ENCODE data around the gene AKNAD1. TPM values are rescaled to one million over a fixed set of nuclear protein-coding genes. Genes with fewer than 3 reads are reported as not detected.

AKNAD1 gene, protein sequence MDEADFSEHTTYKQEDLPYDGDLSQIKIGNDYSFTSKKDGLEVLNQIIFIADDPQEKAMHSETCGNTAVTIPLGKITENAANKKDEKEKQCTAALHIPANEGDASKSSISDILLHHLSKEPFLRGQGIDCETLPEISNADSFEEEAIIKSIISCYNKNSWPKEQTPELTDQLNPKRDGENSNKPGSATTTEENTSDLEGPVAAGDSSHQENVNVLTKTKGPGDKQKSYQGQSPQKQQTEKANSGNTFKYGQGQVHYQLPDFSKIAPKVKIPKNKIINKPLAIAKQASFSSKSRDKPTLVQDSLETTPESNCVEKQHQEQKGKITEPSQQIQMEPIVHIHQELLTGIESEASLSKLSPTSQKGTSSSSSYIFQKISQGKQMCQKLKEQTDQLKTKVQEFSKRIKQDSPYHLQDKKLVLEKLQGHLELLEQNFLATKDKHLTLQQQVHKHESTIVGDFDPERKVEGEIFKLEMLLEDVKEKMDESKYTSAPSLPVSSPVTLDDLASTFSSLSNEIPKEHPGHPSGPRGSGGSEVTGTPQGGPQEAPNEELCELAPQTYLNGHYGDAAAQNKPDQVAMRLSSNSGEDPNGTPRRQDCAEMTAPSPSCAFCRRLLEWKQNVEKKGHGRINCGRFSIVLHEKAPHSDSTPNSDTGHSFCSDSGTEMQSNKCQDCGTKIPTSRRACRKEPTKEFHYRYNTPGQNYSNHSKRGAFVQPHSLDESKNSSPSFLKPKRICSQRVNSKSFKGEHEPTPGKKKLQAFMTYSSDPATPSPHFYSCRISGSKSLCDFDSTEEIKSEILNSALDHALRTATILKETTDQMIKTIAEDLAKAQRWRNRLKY
- total RNA-seq: 0.67 TPM
- long read RNA-seq: 0 reads

GRCh38 chr1:108856994-108857393 is at the start of gene AKNAD1:
AKNAD1 (minus strand) TSS chr1:108857094; CDS start chr1:108852664, 4,430 bp downstream.
- intact Hi-C loops (cut with DNase I): no loop called here

GRCh38 chr1:108901106-108901505 is 44.2 kb upstream of the AKNAD1 start:
- TF ChIP-seq, protein P1, sequence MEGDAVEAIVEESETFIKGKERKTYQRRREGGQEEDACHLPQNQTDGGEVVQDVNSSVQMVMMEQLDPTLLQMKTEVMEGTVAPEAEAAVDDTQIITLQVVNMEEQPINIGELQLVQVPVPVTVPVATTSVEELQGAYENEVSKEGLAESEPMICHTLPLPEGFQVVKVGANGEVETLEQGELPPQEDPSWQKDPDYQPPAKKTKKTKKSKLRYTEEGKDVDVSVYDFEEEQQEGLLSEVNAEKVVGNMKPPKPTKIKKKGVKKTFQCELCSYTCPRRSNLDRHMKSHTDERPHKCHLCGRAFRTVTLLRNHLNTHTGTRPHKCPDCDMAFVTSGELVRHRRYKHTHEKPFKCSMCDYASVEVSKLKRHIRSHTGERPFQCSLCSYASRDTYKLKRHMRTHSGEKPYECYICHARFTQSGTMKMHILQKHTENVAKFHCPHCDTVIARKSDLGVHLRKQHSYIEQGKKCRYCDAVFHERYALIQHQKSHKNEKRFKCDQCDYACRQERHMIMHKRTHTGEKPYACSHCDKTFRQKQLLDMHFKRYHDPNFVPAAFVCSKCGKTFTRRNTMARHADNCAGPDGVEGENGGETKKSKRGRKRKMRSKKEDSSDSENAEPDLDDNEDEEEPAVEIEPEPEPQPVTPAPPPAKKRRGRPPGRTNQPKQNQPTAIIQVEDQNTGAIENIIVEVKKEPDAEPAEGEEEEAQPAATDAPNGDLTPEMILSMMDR (IDR thresholded peaks at IDR 0.05): no peak
- Histone ChIP-seq H3K4me1 (peaks cover 3% of the 10 kb centered on the region), H3K9me3 (no peaks in the 10 kb centered on the region), H3K27ac (no peak overlapping the region), H3K27me3 (no peaks in the 10 kb centered on the region), H3K36me3 (no peaks in the 10 kb centered on the region), H3K4me3 (no peak overlapping the region)
- no peak for DNase-seq
- intact Hi-C loops (cut with DNase I): no loop called here
- ATAC-seq: no peak

More at GRCh38 chr1:108856994-108857393, at the start of gene AKNAD1:
- DNase-seq (no peak), ATAC-seq (no peak)
- H3K4me3 ChIP-seq: no peak within 1 kb of the TSS
- TF ChIP-seq, protein P1 (IDR thresholded peaks at IDR 0.05): no peak
- no peak within 1 kb of the TSS for H3K27ac ChIP-seq
- H3K4me1 ChIP-seq: peaks cover 7% of the 10 kb centered on the region
- H3K9me3 ChIP-seq: no peaks in the 10 kb centered on the region
- H3K36me3 ChIP-seq: no peaks in the 10 kb centered on the region
- no peaks in the 10 kb centered on the region for H3K27me3 ChIP-seq

DNA sequence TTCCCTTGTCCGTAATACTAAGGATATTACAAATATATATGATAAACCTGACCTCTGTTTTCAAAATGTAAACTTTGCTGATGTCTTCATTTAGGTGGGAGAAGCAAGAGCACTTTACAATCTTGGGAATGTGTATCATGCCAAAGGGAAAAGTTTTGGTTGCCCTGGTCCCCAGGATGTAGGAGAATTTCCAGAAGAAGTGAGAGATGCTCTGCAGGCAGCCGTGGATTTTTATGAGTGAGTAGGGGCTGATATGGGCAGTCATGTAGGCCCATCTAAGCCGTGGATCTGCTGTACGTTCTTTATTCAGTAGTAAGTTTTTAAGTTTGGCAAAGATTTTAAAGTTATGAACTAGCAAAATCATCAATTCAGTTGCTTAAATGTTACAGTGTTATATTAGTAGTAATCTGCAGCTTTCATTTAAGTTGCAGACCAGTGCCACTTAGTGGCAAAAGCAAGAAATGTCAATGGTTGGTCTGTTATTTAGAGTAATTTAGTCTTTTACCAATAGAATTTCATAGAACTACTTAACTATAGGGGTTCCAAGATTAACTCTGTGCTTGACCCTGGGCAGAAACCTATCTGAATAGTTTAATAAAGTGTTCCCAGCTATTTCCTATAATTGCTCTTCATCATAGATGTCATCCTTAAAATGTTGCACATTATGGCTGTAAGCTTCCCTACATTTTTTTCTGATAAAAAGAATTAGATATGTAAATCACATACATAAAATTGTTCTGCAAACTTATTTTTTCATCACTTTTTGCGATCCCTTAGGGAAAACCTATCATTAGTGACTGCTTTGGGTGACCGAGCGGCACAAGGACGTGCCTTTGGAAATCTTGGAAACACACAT is 41.2 kb upstream of the AKNAD1 start:
- peaks cover 3% of the 10 kb centered on the region for H3K4me1 ChIP-seq
- intact Hi-C loops (cut with DNase I): loop anchor here (10.0 kb wide), 1 partner anchor 73 kb away; no protein-coding TSS in a partner anchor
- no peaks in the 10 kb centered on the region for H3K36me3 ChIP-seq
- DNase-seq (no peak), ATAC-seq (peak; percentile 85)
- H3K9me3 ChIP-seq: no peaks in the 10 kb centered on the region
- H3K27me3 ChIP-seq: no peaks in the 10 kb centered on the region
- TF ChIP-seq, protein P1 (IDR thresholded peaks at IDR 0.05): peak; percentile 75
- no peak overlapping the region for H3K4me3 ChIP-seq
- H3K27ac ChIP-seq: no peak overlapping the region

DNA sequence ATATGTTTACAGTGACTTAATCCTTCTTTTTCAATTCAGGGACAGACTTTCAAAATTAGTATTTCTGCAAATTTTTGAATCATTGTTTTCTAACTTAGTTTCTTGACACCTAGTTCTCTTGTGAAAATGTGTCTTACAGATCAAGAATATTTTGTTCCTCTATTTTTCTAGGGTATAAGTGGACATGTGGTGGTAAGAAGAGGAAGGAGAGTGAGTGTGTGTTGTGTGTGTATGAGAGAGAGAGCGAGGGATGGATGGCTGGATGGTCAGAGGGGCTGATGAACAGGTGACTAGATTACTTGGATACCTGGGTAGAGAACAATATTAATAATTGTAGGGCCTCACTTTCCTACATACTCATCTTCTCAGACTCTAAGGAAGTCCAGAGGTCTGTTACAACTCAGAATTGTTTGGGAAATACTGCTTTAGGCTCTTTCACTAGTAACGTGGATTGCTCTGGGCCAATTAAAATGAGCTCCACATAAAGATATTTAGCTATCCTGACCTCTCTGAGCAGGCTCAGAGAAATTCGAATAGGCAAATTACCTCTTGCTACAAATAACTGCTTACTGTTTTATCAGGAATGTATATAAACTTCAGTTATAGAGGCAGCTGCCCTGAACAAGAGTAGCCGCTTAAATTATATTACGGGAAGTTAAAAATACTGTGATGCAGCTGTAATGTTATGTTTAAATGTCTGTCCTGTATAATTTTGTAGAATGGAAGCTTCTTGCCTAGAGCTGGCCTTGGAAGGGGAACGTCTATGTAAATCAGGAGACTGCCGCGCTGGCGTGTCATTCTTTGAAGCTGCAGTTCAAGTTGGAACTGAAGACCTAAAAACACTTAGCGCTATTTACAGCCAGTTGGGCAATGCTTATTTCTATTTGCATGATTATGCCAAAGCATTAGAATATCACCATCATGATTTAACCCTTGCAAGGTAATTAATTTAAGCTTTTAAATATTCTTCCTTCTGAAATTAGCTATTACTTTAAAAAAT is 39.6 kb upstream of the AKNAD1 start:
- intact Hi-C loops (cut with DNase I): loop anchor here (10.0 kb wide), 1 partner anchor 72 kb away; no protein-coding TSS in a partner anchor
- TF ChIP-seq, protein P1 (IDR thresholded peaks at IDR 0.05): no peak
- H3K9me3 ChIP-seq: no peaks in the 10 kb centered on the region
- H3K27ac ChIP-seq: peak overlapping the region; percentile 25
- H3K4me3 ChIP-seq: no peak overlapping the region
- H3K27me3 ChIP-seq: no peaks in the 10 kb centered on the region
- H3K36me3 ChIP-seq: no peaks in the 10 kb centered on the region
- ATAC-seq (peak; percentile 59), DNase-seq (no peak)
- peaks cover 3% of the 10 kb centered on the region for H3K4me1 ChIP-seq
